Measurements from ENCODE around the gene OOSP4A.

The OOSP4A gene

DNA sequence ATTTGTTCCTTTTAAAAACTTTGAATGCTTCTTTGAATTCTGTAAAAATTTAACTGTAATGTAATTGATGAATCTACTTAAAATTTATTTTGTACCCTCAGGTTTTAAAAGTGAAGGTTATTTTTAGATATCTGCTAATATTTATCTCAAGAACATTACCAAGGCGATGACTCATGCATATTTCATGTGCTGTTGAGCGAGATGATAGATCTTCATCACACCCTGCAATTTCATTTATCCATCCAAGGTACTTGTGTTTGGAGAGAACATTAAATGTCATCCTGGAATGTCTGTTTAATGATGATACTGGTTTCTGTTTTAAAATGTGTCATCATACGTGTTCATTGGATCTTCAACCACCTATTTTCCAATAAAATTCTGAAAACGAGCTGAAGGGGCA, 6.7 kb upstream of the OOSP4A start:
- TF ChIP-seq, protein P1, sequence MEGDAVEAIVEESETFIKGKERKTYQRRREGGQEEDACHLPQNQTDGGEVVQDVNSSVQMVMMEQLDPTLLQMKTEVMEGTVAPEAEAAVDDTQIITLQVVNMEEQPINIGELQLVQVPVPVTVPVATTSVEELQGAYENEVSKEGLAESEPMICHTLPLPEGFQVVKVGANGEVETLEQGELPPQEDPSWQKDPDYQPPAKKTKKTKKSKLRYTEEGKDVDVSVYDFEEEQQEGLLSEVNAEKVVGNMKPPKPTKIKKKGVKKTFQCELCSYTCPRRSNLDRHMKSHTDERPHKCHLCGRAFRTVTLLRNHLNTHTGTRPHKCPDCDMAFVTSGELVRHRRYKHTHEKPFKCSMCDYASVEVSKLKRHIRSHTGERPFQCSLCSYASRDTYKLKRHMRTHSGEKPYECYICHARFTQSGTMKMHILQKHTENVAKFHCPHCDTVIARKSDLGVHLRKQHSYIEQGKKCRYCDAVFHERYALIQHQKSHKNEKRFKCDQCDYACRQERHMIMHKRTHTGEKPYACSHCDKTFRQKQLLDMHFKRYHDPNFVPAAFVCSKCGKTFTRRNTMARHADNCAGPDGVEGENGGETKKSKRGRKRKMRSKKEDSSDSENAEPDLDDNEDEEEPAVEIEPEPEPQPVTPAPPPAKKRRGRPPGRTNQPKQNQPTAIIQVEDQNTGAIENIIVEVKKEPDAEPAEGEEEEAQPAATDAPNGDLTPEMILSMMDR (conservative IDR thresholded peaks at IDR 0.05; ENCODE audit: low read depth, low read length), result no peak
- peak; percentile 25 for DNase-seq (ENCODE audit: low read depth)
- no peak overlapping the region for H3K4me3 ChIP-seq (ENCODE audit: low read length)

DNA sequence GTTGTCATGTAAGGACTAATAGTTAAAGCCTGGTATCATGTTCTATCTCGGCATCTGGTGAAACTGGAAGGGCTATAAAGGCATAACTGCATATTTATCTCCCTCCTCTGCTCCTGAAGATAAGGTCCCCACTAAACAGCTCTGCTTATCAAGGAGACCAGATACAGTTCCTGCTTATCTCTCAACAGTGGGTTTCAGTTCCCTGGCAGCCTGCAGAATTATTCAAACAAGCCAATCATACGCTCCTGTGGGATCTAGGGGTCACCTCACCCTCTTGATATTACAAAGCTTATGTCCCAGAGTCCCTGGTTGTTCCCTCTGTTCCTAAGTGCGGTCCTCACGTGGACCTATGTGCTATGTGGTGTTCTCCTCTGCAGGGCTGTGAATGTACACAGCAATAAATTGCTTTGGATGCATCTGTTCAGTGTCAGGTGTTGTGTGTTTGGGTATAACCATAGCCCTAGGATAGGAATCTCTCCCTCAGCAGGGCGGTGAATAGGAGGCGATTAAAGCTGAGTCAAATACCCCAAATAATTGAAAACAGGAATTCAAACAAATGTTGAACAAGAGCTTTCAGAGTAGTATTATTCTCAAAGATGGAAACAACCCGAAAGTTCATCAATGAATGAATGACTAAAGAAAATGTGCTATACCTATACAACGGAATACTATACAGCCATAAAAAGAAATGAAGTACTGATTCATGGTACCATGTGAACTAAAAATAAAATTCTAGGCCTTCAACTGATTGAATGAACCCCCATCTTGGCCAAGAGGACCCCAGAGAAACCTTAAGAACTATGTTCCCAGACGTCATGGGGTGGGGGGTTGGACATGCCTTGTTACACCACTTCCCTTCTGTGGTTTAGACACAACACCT, 3.1 kb upstream of the OOSP4A start:
- no peak overlapping the region for H3K4me3 ChIP-seq (ENCODE audit: low read length)
- DNase-seq (ENCODE audit: low read depth), result no peak
- TF ChIP-seq, protein P1 (conservative IDR thresholded peaks at IDR 0.05; ENCODE audit: low read depth, low read length), result no peak

DNA sequence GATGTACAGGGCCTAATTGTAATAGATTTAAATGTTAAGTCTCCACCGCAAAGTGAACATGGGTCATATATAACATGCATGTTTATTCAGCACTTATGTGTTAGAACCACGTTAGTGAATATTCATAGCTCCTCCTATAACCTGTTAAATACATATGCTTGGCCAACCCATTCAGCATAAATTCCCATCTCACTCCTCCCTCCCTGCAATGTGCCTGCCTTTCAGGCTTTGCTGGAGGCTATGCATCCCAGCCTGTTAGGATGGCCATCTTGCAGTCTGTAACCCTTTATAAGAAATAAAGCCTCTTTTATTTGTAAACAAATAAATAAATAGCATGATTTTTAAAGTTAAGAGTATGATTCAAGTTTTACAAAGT, 1.7 kb upstream of the OOSP4A start:
- no peak for DNase-seq (ENCODE audit: low read depth)
- H3K4me3 ChIP-seq (ENCODE audit: low read length), result no peak overlapping the region
- TF ChIP-seq, protein P1 (conservative IDR thresholded peaks at IDR 0.05; ENCODE audit: low read depth, low read length), result no peak

DNA sequence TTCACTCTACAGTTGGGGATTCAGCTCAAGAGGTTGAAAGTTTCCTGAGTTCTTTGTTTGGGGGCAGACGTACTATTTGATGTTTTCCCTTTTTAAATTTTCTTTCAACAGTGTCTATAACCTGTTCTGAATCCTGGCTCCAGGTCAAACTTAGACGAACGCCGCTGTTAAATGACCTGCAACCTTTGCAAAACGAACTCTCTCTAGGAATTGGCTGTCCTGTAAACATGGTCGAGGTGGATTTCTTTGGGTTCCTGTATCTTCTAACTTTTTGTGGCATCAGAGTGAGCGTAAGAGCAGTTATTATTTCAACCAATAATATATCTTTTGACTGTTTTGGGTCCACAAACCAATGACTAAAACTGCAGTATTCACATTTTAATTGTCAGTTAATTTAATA, 1.6 kb downstream of the OOSP4A start:
- no peak for DNase-seq (ENCODE audit: low read depth)
- H3K4me3 ChIP-seq (ENCODE audit: low read length), result no peak overlapping the region
- TF ChIP-seq, protein P1 (conservative IDR thresholded peaks at IDR 0.05; ENCODE audit: low read depth, low read length), result no peak

DNA sequence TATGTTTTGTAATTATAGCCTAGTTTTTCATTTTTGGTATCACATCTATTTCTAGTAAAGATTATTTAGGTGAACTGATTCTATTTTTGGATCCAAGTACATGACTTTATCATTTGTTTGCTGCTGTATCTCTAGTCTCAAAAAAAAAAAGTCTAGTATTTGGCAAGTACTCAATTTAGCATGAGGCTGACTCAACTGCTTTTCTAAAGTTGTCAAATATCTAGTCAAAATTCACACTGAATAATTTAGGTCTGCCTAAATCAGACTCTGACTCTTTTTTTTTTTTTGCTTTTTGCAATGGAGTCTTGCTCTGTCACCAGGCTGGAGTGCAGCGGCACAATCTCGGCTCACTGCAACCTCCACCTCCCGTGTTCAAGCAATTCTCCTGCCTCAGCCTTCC, 2.4 kb downstream of the OOSP4A start:
- H3K4me3 ChIP-seq (ENCODE audit: low read length), result no peak overlapping the region
- TF ChIP-seq, protein P1 (conservative IDR thresholded peaks at IDR 0.05; ENCODE audit: low read depth, low read length), result no peak
- no peak for DNase-seq (ENCODE audit: low read depth)

DNA sequence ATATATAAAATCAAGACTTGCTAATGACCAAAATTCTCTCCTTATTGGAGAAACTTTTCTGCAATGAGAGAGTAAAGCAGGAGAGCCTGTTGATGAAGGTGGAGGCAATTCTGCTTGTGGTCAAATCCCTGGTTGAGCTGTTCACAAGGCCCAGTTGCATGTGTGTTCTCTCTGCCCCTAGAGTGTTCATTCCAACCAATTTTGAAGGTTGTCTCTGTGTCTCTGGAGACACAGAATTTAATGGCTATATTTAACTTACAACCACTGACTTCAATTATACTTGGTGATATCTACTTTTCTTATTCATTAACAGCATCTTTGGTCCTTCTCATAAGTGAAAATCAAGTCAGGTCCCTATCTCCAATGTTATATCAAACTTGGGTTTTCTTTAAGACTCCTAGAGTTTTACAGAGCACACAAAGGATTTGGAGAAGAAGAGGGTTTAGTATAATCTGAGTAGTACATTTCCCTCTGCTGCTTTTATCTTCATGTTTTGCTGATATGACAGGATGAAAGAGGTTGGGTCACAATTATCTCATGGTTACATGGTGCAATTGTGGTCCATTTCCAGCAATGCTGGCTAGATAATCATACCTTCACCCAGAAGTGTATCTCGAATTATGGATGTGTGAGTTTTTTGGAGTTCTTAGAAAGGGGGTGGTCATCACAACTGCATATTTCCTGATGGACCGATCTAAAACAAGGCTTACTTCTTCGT, 4.0 kb downstream of the OOSP4A start:
- no peak overlapping the region for H3K4me3 ChIP-seq (ENCODE audit: low read length)
- DNase-seq (ENCODE audit: low read depth), result no peak
- TF ChIP-seq, protein P1 (conservative IDR thresholded peaks at IDR 0.05; ENCODE audit: low read depth, low read length), result no peak

Measured in retinal pigment epithelial cell (primary cell).